T-helper 2 cell (primary cell): ENCODE measurements around the gene C1orf146.
"Not testable (repeated sequence)": the region's sequence is repeated elsewhere in the genome, so short reads cannot be mapped to it uniquely, and the experiment has no call there.

ENCODE experiments used
- DNase-seq, 5 experiments: peaks; one replicate each; pipeline versions ENCODE4 v3.0.0 to v3.0.0-alpha.2; 2012 to 2022
- total RNA-seq, 2 donors: gene quantifications; one replicate each; lab custom pipeline; 2026; lab: John Stamatoyannopoulos, UW

Gene C1orf146
- total RNA-seq: 0 reads per million in 2 donors

GRCh38 chr1:92217721-92218120, at the start of gene C1orf146:
C1orf146 (plus strand) TSS chr1:92217915; CDS start chr1:92231421, 13,506 bp downstream.
- DNase-seq: no peak

DNA sequence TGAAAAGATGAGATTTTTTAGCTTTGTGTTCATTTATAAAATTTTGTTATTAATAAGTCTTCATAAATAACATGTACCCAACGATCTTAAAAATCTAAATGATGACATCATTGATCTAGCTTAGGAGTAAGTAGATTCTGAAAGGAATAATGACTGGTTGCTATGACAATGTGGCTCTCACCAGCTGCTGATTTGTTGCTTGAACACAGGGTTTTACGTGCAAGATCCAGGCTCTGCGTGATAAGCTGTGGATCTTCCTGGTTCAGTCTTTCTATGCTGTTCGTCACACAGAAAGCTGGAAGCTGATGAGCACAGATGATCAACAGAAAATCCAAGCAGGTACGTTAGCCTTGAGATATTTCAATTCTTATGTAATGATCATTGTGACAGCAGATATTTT, 49.1 kb upstream of the C1orf146 start:
- DNase-seq: no peak

DNA sequence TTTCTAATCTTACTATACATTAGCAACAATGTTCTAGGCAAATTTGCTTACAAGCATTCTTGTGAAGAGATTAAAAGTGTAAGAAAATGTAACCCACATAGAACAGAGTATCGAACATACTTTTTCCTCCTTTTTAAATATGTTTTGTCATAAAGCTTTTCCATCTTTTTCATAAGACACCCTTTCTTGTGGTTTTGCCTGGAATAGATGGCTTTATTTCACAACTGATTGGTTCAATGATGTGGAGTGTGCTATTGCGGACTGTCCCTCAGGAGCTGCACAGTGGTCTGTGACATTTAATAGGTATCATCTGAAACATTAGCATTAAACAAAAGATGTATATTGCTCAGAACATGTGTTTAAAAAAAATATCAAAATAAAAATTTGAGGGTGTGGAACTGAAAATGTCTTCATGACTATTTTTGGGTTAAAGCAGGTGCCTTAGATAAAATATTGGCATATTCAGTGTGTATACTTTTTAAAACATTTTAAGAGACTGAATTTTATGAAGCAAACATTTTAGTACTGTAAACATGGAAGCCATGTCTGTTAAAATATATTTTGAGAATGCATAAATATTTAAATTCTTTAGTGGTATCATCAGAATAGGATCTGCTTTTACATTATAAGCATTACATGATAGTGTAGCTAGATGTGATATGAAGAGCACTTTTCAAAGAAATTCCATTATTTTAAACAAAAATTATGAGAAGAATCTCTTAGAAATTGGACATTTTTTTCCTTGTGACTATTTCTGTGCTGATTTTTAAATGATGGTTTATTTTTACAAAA, 48.3 kb upstream of the C1orf146 start:
- no peak for DNase-seq

GRCh38 chr1:92184632-92185031, 33.1 kb upstream of the C1orf146 start:
- DNase-seq: no peak

GRCh38 chr1:92186081-92186480, 31.6 kb upstream of the C1orf146 start:
- no peak for DNase-seq

GRCh38 chr1:92188436-92189255, 29.1 kb upstream of the C1orf146 start:
- DNase-seq: no peak

DNA sequence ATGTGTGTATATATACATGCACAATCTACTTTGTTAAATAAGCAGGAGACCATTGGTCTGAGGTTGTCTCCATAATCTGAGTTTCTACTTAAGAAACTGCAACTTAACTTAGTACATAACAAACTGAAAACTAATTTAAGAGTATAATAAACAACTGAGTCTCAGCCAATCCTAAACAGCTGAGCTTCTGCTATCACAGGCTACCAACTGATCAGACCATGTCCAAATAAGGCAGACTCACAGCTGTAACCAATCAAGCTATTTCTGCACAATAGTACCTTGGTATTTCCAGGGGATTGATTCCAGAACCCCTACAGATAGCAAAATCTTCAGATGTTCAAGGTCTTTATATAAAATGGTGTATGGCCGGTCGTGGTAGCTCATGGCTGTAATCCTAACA, 26.0 kb upstream of the C1orf146 start:
- no peak for DNase-seq

- DNase-seq: no peak
Measured at GRCh38 chr1:92192246-92192645, 25.5 kb upstream of the C1orf146 start.

- no peak for DNase-seq
Measured at GRCh38 chr1:92194511-92194910, 23.2 kb upstream of the C1orf146 start.

DNA sequence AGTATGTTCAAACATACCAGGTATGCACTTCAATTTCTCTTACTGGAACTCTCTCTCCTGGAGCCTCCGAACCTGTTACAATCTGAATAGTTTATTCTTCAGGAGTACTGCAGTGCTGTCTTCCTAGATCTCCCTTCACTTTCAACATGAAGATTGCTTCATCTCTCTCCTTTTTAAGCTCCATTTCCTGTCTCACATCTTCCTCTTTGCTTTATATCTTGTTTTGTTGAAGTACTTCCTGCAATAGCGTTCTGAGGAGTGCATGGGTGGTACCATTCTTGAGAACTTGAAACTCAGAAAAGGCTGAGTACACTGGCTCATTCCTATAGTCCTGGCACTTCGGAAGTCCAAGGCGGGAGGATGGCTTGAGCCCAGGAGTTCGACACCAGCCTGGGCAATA, 15.7 kb upstream of the C1orf146 start:
- DNase-seq: peak in 1 of 5 experiments; percentile 75

DNA sequence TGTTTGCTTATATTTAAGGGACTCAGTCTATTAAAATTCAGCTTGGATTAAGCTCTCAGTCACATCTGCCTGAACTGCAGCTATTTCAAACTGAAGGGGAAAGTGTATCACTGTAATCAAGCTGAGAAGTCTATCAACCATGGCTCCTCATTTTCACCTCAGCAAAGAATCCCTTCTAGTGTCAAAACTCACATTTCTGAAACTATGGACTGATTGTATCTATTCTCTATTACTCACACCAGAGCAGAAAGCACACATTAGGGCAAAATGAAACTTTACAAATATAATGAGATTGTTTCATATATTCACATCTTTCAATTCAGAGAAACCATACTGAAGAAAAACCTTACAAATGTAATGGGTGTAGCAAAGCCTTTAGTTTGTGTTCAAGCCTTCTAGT, 14.6 kb upstream of the C1orf146 start:
- peak in 1 of 5 experiments; percentile 73 for DNase-seq

- no peak for DNase-seq
Measured at GRCh38 chr1:92210701-92211100, 7.0 kb upstream of the C1orf146 start.

DNA sequence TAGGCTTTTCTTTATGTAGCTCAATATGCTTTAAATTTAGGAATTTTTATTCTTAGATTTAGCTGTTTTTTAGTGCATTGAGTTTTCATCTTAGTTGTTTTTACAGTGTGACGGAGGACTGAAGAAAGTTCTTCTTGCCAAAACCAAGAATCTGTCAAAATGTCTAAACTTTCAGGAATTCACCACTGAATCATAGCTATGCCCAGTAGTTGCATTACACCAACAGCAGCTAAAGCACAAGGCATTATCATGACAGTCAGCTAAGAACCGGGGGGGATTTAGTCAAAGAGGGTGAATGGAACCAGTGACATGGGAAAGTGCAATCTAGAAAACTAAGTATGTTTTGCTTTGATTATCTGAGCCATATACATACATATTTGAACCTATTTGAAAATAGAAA, 6.5 kb upstream of the C1orf146 start:
- DNase-seq: no peak

- DNase-seq: no peak
Measured at GRCh38 chr1:92218559-92218958, 844 bp downstream of the C1orf146 start.

- no peak for DNase-seq
Measured at GRCh38 chr1:92219028-92219427, 1.3 kb downstream of the C1orf146 start.

- DNase-seq: no peak
Measured at GRCh38 chr1:92228401-92228800, 10.7 kb downstream of the C1orf146 start.

GRCh38 chr1:92230736-92231135, 13.0 kb downstream of the C1orf146 start:
- no peak for DNase-seq

- DNase-seq: no peak
Measured at GRCh38 chr1:92240034-92240433, 22.3 kb downstream of the C1orf146 start.

GRCh38 chr1:92244376-92244775, 26.7 kb downstream of the C1orf146 start:
- DNase-seq: no peak

DNA sequence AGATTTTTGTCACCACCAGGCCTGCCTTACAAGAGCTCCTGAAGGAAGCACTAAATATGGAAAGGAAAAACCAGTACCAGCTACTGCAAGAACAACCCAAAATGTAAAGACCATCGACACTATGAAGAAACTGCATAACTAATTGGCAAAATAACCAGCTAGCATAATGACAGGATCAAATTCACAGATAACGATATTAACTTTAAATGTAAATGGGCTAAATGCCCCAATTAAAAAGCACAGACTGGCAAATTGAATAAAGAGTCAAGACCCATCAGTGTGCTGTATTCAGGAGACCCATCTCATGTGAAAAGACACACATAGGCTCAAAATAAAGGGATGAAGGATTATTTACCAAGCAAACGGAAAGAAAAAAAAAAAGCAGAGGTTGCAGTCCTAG, 37.0 kb downstream of the C1orf146 start:
- not testable (repeated sequence) for DNase-seq

GRCh38 chr1:92259350-92259749, 41.6 kb downstream of the C1orf146 start:
- DNase-seq: no peak

GRCh38 chr1:92262516-92262915, 44.8 kb downstream of the C1orf146 start:
- no peak for DNase-seq

- no peak for DNase-seq
Measured at GRCh38 chr1:92273039-92273438, 55.3 kb downstream of the C1orf146 start.

- DNase-seq: no peak
Measured at GRCh38 chr1:92274939-92275338, 57.2 kb downstream of the C1orf146 start.
